Measurements from ENCODE around the gene KIF4B.
"Not testable (repeated sequence)": the region's sequence is repeated elsewhere in the genome, so short reads cannot be mapped to it uniquely, and the experiment has no call there.

KIF4B gene

DNA sequence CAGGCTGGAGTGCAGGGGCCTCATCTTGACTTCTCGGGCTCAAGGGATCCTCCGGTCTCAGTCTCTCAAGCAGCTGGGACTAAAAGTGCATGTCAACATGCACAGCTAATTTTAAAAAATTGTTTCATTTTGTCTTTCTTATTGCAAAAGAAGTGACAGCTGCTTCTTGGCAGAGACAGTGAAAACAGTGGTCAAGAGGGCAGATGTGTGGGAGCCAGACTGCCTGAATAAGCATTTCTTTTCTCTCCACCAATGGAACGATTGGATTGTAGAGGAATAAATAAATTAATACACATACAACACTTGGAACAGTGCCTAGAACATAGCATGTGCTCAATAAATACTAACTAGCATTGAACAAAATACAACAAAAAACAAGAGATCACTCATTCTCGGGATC, 27.4 kb upstream of the KIF4B start:
- peaks cover 3 to 12% of the 10 kb centered on the region in 2 donors for H3K27me3 Mint-ChIP-seq
- ATAC-seq (replicated peaks) = no peak

GRCh38 chr5:154989626-154990025, 23.9 kb upstream of the KIF4B start:
- H3K27ac Mint-ChIP-seq = no peak overlapping the region
- H3K27me3 Mint-ChIP-seq = peaks cover 0 to 6% of the 10 kb centered on the region in 2 donors
- no peaks in the 10 kb centered on the region for H3K36me3 Mint-ChIP-seq
- H3K4me1 Mint-ChIP-seq = peaks cover 0 to 2% of the 10 kb centered on the region in 2 donors
- no peaks in the 10 kb centered on the region for H3K9me3 Mint-ChIP-seq
- DNase-seq (no peak), ATAC-seq (replicated peaks) (no peak)
- no peak overlapping the region for H3K4me3 Mint-ChIP-seq

More for the DNA sequence above, 27.4 kb upstream of the KIF4B start:
- no peaks in the 10 kb centered on the region for H3K4me1 Mint-ChIP-seq
- H3K27ac Mint-ChIP-seq = no peak overlapping the region
- peaks cover 3 to 6% of the 10 kb centered on the region in 2 donors for H3K36me3 Mint-ChIP-seq
- no peak overlapping the region for H3K4me3 Mint-ChIP-seq
- no peak for DNase-seq
- peaks cover 0 to 2% of the 10 kb centered on the region in 2 donors for H3K9me3 Mint-ChIP-seq

DNA sequence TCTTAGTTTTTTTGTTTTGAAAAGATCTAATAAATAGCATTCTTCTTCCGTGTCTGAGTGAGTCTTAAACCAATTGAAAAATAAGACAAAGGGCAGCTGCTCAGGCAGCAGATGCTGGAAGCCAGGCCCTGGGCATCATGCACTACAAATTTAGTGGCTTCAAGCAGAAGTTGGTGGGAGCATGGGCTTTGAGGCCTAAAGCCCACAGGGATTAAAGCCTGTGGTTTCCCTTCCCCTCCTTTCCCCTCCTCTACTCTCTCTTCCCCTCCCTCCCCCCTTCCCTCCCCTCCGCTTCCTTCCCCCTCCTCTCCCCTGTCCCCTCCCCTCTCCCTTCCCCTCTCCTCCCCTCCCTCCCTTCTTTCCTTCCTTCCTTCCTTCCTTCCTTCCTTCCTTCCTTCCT, 20.1 kb upstream of the KIF4B start:
- H3K9me3 Mint-ChIP-seq = peaks cover 0 to 2% of the 10 kb centered on the region in 2 donors
- H3K4me1 Mint-ChIP-seq = peaks cover 0 to 2% of the 10 kb centered on the region in 2 donors
- no peak overlapping the region for H3K4me3 Mint-ChIP-seq
- peaks cover 2 to 4% of the 10 kb centered on the region in 2 donors for H3K27me3 Mint-ChIP-seq
- H3K36me3 Mint-ChIP-seq = no peaks in the 10 kb centered on the region
- no peak for ATAC-seq (replicated peaks)
- DNase-seq = no peak
- no peak overlapping the region for H3K27ac Mint-ChIP-seq

DNA sequence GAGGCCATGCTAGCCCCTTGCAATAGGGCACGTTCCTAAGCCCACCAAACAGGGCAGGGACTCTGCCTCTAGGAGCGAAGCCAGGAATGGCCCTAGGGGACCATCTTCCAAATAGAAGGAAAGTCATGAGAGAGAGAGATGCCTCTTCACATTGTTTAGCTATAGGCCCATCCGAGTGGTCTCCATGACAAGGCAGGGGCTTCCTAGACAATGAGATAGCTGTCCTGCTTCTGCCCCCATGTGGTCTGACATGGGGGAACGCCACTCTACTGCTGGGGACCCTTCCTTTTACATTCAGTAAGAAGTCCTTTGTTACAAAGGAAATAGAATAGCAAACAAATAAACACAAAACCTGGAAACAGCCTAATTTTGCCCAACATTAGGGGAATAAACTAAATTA, 17.9 kb upstream of the KIF4B start:
- H3K4me3 Mint-ChIP-seq = no peak overlapping the region
- no peak overlapping the region for H3K27ac Mint-ChIP-seq
- no peak for ATAC-seq (replicated peaks)
- peaks cover 0 to 2% of the 10 kb centered on the region in 2 donors for H3K4me1 Mint-ChIP-seq
- no peaks in the 10 kb centered on the region for H3K36me3 Mint-ChIP-seq
- peaks cover 12% of the 10 kb centered on the region in 2 donors for H3K27me3 Mint-ChIP-seq
- peaks cover 0 to 2% of the 10 kb centered on the region in 2 donors for H3K9me3 Mint-ChIP-seq
- no peak for DNase-seq

DNA sequence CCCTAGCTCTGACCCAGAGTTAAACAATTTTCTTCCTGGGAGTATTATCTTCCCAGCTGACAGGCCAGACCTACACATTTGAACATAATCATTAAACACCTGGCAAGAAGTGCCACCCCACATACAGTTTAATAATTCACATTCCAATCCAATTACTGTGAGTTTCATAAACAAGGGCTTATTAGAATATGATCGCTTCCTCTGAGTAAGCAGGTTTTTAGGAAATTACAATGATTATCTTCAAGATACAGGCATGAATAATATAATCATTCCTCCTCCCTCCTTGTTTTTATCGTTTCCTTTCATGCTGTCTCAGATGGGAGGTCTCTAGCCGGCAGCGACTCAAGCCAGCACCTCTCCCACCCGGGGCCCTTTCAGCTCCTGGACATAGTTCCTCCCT, 15.8 kb upstream of the KIF4B start:
- no peak overlapping the region for H3K27ac Mint-ChIP-seq
- no peak for ATAC-seq (replicated peaks)
- no peak for DNase-seq
- H3K27me3 Mint-ChIP-seq = peaks cover 21 to 24% of the 10 kb centered on the region in 2 donors
- peaks cover 0 to 2% of the 10 kb centered on the region in 2 donors for H3K4me1 Mint-ChIP-seq
- no peak overlapping the region for H3K4me3 Mint-ChIP-seq
- peaks cover 0 to 2% of the 10 kb centered on the region in 2 donors for H3K9me3 Mint-ChIP-seq
- peaks cover 0 to 1% of the 10 kb centered on the region in 2 donors for H3K36me3 Mint-ChIP-seq

DNA sequence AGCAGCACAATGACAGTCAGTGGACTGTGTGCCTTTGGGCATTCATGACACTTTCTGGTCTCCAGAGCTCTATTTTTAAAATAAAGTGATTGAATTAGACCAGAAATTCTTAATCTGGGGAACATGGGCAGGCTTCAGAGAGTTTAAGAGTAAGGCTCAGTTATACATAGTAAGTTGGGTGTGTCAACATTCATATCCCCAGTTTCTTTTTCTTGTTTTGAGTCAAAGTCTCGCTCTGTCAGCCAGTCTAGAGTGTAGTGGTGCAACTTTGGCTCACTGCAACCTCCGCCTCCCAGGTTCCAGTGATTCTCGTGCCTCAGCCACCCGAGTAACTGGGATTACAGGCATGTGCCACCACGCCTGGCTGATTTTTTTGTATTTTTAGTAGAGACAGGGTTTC, 13.7 kb upstream of the KIF4B start:
- H3K36me3 Mint-ChIP-seq = peaks cover 0 to 1% of the 10 kb centered on the region in 2 donors
- H3K9me3 Mint-ChIP-seq = peaks cover 0 to 6% of the 10 kb centered on the region in 2 donors
- no peak overlapping the region for H3K4me3 Mint-ChIP-seq
- peaks cover 22 to 26% of the 10 kb centered on the region in 2 donors for H3K27me3 Mint-ChIP-seq
- peak overlapping the region; percentile 51 for H3K27ac Mint-ChIP-seq
- ATAC-seq (replicated peaks) (no peak), DNase-seq (no peak)
- H3K4me1 Mint-ChIP-seq = no peaks in the 10 kb centered on the region

DNA sequence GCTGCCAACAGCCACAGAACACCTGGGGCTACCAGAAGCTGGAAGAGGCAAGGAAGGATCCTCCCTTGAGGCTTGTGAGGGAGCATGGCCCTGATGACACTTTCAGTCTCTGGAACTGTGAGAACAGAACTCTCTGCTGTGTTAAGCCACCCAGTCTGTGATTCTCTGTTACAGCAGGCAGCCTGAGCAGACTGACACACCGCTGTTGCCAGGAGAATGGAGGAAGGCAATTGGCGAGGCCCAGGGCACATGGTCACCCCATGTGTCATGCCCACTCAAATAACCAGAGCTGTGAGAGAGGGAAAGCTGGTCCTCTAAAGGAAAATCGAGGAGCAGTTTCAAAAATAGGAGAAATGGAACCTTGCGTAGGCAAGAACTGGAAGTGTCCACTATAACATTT, 12.0 kb upstream of the KIF4B start:
- ATAC-seq (replicated peaks) (no peak), DNase-seq (no peak)
- Mint-ChIP-seq H3K36me3 (peaks cover 0 to 1% of the 10 kb centered on the region in 2 donors), H3K4me1 (no peaks in the 10 kb centered on the region), H3K27ac (no peak overlapping the region), H3K4me3 (no peak overlapping the region), H3K27me3 (peaks cover 26 to 36% of the 10 kb centered on the region in 2 donors), H3K9me3 (peaks cover 0 to 6% of the 10 kb centered on the region in 2 donors)

GRCh38 chr5:155002722-155003121, 10.8 kb upstream of the KIF4B start:
- H3K36me3 Mint-ChIP-seq; ATAC-seq (replicated peaks); H3K27ac Mint-ChIP-seq; H3K4me3 Mint-ChIP-seq; H3K9me3 Mint-ChIP-seq; DNase-seq; H3K4me1 Mint-ChIP-seq: not testable (repeated sequence)
- peaks cover 31 to 43% of the 10 kb centered on the region in 2 donors for H3K27me3 Mint-ChIP-seq

- H3K4me1 Mint-ChIP-seq = no peaks in the 10 kb centered on the region
- peak in 1 of 2 donors; percentile 41 for ATAC-seq (replicated peaks)
- H3K27me3 Mint-ChIP-seq = peaks cover 25 to 42% of the 10 kb centered on the region in 2 donors
- H3K4me3 Mint-ChIP-seq = no peak overlapping the region
- H3K27ac Mint-ChIP-seq = no peak overlapping the region
- H3K9me3 Mint-ChIP-seq = peaks cover 0 to 4% of the 10 kb centered on the region in 2 donors
- no peak for DNase-seq
- H3K36me3 Mint-ChIP-seq = peaks cover 0 to 1% of the 10 kb centered on the region in 2 donors
These were observed 9.3 kb upstream of the KIF4B start for GRCh38 chr5:155004138-155004744.

DNA sequence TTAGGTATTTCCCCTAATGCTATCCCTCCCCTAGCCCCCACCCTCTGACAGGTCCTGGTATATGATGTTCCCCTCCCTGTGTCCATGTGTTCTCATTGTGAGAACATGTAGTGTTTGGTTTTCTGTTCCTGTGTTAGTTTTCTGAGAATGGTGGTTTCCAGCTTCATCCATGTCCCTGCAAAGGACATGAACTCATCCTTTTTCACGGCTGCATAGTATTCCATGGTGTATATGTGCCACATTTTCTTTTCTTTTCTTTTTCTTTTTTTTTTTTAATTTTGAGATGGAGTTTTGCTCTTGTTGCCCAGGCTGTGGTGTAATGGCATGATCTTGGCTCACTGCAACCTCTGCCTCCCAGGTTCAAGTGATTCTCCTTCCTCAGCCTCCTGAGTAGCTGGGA, 7.3 kb upstream of the KIF4B start:
- not testable (repeated sequence) for H3K27ac Mint-ChIP-seq; H3K4me3 Mint-ChIP-seq; H3K4me1 Mint-ChIP-seq; DNase-seq; ATAC-seq (replicated peaks); H3K36me3 Mint-ChIP-seq; H3K9me3 Mint-ChIP-seq
- H3K27me3 Mint-ChIP-seq = peaks cover 20 to 38% of the 10 kb centered on the region in 2 donors

GRCh38 chr5:155008669-155009068, 4.9 kb upstream of the KIF4B start:
- H3K9me3 Mint-ChIP-seq = peaks cover 0 to 4% of the 10 kb centered on the region in 2 donors
- ATAC-seq (replicated peaks) (no peak), DNase-seq (no peak)
- peaks cover 13 to 44% of the 10 kb centered on the region in 2 donors for H3K27me3 Mint-ChIP-seq
- H3K36me3 Mint-ChIP-seq = no peaks in the 10 kb centered on the region
- H3K27ac Mint-ChIP-seq = no peak overlapping the region
- H3K4me1 Mint-ChIP-seq = no peaks in the 10 kb centered on the region
- no peak overlapping the region for H3K4me3 Mint-ChIP-seq

DNA sequence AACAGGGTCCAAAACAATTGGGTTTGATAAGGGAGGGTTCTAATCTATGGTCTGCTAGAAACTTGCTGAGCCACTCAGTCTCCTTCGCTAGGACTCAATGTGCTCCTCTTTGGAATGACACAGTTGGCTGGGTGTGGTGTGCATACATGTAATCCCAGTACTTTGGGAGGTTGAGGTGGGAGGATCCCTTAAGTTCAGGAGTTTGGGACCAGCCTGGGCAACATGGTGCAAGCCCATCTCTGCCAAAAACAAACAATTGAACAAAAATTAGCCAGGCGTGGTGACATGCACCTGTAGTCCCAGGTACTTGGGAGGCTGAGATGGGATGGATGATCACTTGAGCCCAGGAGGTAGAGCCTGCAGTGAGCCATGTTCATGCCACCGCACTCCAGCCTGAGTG, 2.7 kb upstream of the KIF4B start:
- Mint-ChIP-seq H3K27ac (no peak overlapping the region), H3K4me3 (no peak overlapping the region), H3K4me1 (no peaks in the 10 kb centered on the region), H3K36me3 (no peaks in the 10 kb centered on the region), H3K27me3 (peaks cover 18 to 45% of the 10 kb centered on the region in 2 donors), H3K9me3 (peaks cover 0 to 10% of the 10 kb centered on the region in 2 donors)
- ATAC-seq (replicated peaks) (no peak), DNase-seq (no peak)

GRCh38 chr5:155015239-155015638, 1.7 kb downstream of the KIF4B start:
- Mint-ChIP-seq H3K27ac (no peak overlapping the region), H3K27me3 (peaks cover 18 to 28% of the 10 kb centered on the region in 2 donors), H3K4me1 (no peaks in the 10 kb centered on the region), H3K4me3 (no peak overlapping the region), H3K9me3 (peaks cover 0 to 10% of the 10 kb centered on the region in 2 donors), H3K36me3 (no peaks in the 10 kb centered on the region)
- DNase-seq = no peak
- ATAC-seq (replicated peaks) = no peak

DNA sequence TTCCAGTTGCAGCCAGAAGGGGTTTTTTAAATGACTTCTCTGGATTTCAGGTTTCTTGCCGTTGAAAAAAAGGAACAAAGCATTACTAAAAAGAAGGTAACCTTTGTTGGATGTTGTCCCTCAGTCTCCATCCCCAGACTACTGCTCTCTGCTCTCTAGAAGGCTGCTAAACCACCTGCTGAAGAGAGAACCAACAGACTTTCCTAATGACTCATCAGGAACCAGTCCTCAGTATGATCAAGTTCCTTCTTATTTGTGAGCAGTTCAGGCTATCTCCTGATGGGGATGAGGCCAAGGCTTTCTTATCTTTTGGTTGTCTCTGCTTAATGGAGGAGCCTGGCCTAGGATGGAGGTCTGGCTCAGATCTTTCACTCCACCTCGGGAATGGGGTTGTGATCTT, 4.1 kb downstream of the KIF4B start:
- DNase-seq (no peak), ATAC-seq (replicated peaks) (peak; percentile 92 to 96)
- Mint-ChIP-seq H3K4me3 (no peak overlapping the region), H3K27me3 (peaks cover 15 to 18% of the 10 kb centered on the region in 2 donors), H3K27ac (no peak overlapping the region), H3K36me3 (no peaks in the 10 kb centered on the region), H3K9me3 (peaks cover 0 to 10% of the 10 kb centered on the region in 2 donors), H3K4me1 (no peaks in the 10 kb centered on the region)

DNA sequence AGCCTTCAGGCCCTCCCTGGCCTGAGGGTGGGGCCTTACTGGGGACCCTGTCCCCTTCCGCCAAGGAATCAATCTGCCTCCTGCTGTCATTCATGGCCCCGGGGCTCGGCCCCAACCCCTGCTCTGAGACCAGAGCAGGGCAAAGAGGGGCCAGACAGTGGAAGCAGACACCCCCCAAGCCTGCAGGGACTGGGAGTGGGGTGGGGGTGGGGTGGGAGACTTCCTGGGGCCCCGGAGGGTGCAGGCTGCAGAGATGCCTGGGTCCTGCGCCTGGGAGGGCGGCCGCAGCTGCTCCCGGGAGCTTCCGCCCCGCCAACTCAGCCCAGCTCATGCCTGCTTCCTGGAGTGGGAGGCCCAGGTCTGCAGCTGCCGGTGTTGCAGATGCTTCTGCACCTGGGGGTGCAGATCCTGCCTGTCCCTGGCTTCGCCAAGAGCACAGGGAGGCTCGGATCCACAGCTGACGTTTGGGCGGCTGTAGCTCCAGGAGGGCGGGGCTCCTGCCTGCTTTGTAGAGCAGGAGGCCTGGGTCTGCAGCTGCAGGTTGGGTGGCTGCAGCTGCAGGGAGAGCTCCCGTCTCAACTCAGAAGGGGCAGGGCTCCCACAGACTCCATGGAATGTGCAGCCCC, 6.2 kb downstream of the KIF4B start:
- peaks cover 9 to 20% of the 10 kb centered on the region in 2 donors for H3K27me3 Mint-ChIP-seq

More for the DNA sequence above, 6.2 kb downstream of the KIF4B start:
- no peak overlapping the region for H3K27ac Mint-ChIP-seq
- H3K4me1 Mint-ChIP-seq = no peaks in the 10 kb centered on the region
- peaks cover 0 to 9% of the 10 kb centered on the region in 2 donors for H3K9me3 Mint-ChIP-seq
- DNase-seq (no peak), ATAC-seq (replicated peaks) (no peak)
- no peaks in the 10 kb centered on the region for H3K36me3 Mint-ChIP-seq
- H3K4me3 Mint-ChIP-seq = no peak overlapping the region

Data from stimulated activated naive B cell treated with anti-CD40 and anti-IgM and Interleukin-4, amounts not matched to agents 10 μg/mL and 1 μg/mL and 100 μg/mL, for 72 hours (primary cell).